OCI-LY7 (cell line): ENCODE measurements around the gene BLOC1S6.
"Not testable (repeated sequence)": the region's sequence is repeated elsewhere in the genome, so short reads cannot be mapped to it uniquely, and the experiment has no call there.

Experiments used
- CTCF ChIP-seq: fragments of 200-600 bp; sonication (generic); conservative IDR thresholded peaks from 2 replicates; pipeline ENCODE4 v1.5.1; 2014; ENCODE audit warnings: mild to moderate bottlenecking, antibody characterized with exemption, low read length, moderate library complexity, mixed read lengths
- EZH2phosphoT487 ChIP-seq: fragments of 200-600 bp; sonication (generic); IDR thresholded peaks from 2 replicates; pipeline ENCODE4 v1.6.1; 2018; ENCODE audit warnings: low read depth, borderline replicate concordance, mild to moderate bottlenecking, mixed run types, antibody characterized with exemption, low read length, moderate library complexity, mixed read lengths

- TF ChIP-seq CTCF, EZH2phosphoT487: not testable (repeated sequence)
Measured at GRCh38 chr15:45650007-45650406, 62.8 kb downstream of the BLOC1S6 start.
